ENCODE results near the gene OSGIN1. TPM values are rescaled to one million over a fixed set of nuclear protein-coding genes. Genes with fewer than 3 reads are reported as not detected.

Gene OSGIN1
- total RNA-seq, 2 donors from 2014 or later: 4.4 to 9.4 TPM

GRCh38 chr16:83908798-83909197, 44.2 kb upstream of the OSGIN1 start:
- no peaks in the 10 kb centered on the region for H3K9me3 ChIP-seq
- WGBS: 86% methylated on average over 2 of the region's 2 CpGs
- H3K4me3 ChIP-seq: no peak overlapping the region
- intact Hi-C loops (cut with DNase I): no loop called here
- H3K27ac ChIP-seq: no peak overlapping the region
- H3K4me1 ChIP-seq (replicated peaks): no peaks in the 10 kb centered on the region
- no peak for DNase-seq (ENCODE audit: low spot score)
- no peak for TF ChIP-seq CTCF (IDR thresholded peaks at IDR 0.05)
- no peak for TF ChIP-seq POLR2A (IDR thresholded peaks at IDR 0.05)
- no peak for TF ChIP-seq POLR2AphosphoS5 (IDR thresholded peaks at IDR 0.05)
- H3K27me3 ChIP-seq (replicated peaks; ENCODE audit: insufficient read depth): no peaks in the 10 kb centered on the region
- peaks cover 0 to 12% of the 10 kb centered on the region in 2 donors for H3K36me3 ChIP-seq

- Histone ChIP-seq H3K4me1 (replicated peaks) (no peaks in the 10 kb centered on the region), H3K4me3 (no peak overlapping the region), H3K9me3 (no peaks in the 10 kb centered on the region), H3K27ac (no peak overlapping the region), H3K27me3 (replicated peaks; ENCODE audit: insufficient read depth) (no peaks in the 10 kb centered on the region), H3K36me3 (peaks cover 0 to 29% of the 10 kb centered on the region in 2 donors)
- no peak for DNase-seq (ENCODE audit: low spot score)
- TF ChIP-seq CTCF (IDR thresholded peaks at IDR 0.05) (no peak), POLR2AphosphoS5 (IDR thresholded peaks at IDR 0.05) (no peak), POLR2A (IDR thresholded peaks at IDR 0.05) (no peak)
- WGBS: 87% methylated on average over 10 of the region's 10 CpGs
- intact Hi-C loops (cut with DNase I): no loop called here
These were observed 41.8 kb upstream of the OSGIN1 start for GRCh38 chr16:83911290-83911689.

GRCh38 chr16:83912519-83913244, 40.4 kb upstream of the OSGIN1 start:
- H3K4me3 ChIP-seq: no peak overlapping the region
- intact Hi-C loops (cut with DNase I): no loop called here
- 82% methylated on average over 12 of the region's 12 CpGs for WGBS
- peaks cover 3 to 29% of the 10 kb centered on the region in 2 donors for H3K36me3 ChIP-seq
- no peak for TF ChIP-seq POLR2A (IDR thresholded peaks at IDR 0.05)
- no peak for TF ChIP-seq POLR2AphosphoS5 (IDR thresholded peaks at IDR 0.05)
- no peak for TF ChIP-seq CTCF (IDR thresholded peaks at IDR 0.05)
- DNase-seq (ENCODE audit: low spot score): no peak
- H3K27ac ChIP-seq: no peak overlapping the region
- H3K9me3 ChIP-seq: no peaks in the 10 kb centered on the region
- no peaks in the 10 kb centered on the region for H3K4me1 ChIP-seq (replicated peaks)
- H3K27me3 ChIP-seq (replicated peaks; ENCODE audit: insufficient read depth): no peaks in the 10 kb centered on the region

GRCh38 chr16:83913245-83913633, 39.8 kb upstream of the OSGIN1 start:
- no peak overlapping the region for H3K27ac ChIP-seq
- H3K27me3 ChIP-seq (replicated peaks; ENCODE audit: insufficient read depth): no peaks in the 10 kb centered on the region
- H3K4me3 ChIP-seq: no peak overlapping the region
- intact Hi-C loops (cut with DNase I): no loop called here
- no peak for DNase-seq (ENCODE audit: low spot score)
- TF ChIP-seq POLR2A (IDR thresholded peaks at IDR 0.05) (no peak), CTCF (IDR thresholded peaks at IDR 0.05) (no peak), POLR2AphosphoS5 (IDR thresholded peaks at IDR 0.05) (no peak)
- H3K36me3 ChIP-seq: peaks cover 4 to 29% of the 10 kb centered on the region in 2 donors
- no peaks in the 10 kb centered on the region for H3K9me3 ChIP-seq
- H3K4me1 ChIP-seq (replicated peaks): no peaks in the 10 kb centered on the region
- 76% methylated on average over 15 of the region's 15 CpGs for WGBS

GRCh38 chr16:83914091-83914710, 38.8 kb upstream of the OSGIN1 start:
- Histone ChIP-seq H3K4me1 (replicated peaks) (no peaks in the 10 kb centered on the region), H3K27me3 (replicated peaks; ENCODE audit: insufficient read depth) (no peaks in the 10 kb centered on the region), H3K4me3 (no peak overlapping the region), H3K9me3 (no peaks in the 10 kb centered on the region), H3K36me3 (peaks cover 11 to 29% of the 10 kb centered on the region in 2 donors), H3K27ac (no peak overlapping the region)
- WGBS: 91% methylated on average over 18 of the region's 21 CpGs
- no peak for TF ChIP-seq POLR2AphosphoS5 (IDR thresholded peaks at IDR 0.05)
- no peak for TF ChIP-seq CTCF (IDR thresholded peaks at IDR 0.05)
- TF ChIP-seq POLR2A (IDR thresholded peaks at IDR 0.05): no peak
- intact Hi-C loops (cut with DNase I): no loop called here
- no peak for DNase-seq (ENCODE audit: low spot score)

Measured in prostate gland (tissue), 2 donors.